Stimulated activated naive CD8-positive, alpha-beta T cell treated with anti-CD3 and anti-CD28 coated beads, Interleukin-15, Interleukin-2, amounts not matched to agents 100 ng/mL and 50 ng/mL, for 24 hours (primary cell): ENCODE measurements around the gene ZC3H13.
A peak's percentile ranks its signal among the peaks of the same experiment; 100 is the strongest.

Source experiments
- H3K27ac Mint-ChIP-seq: one replicate; pipeline ENCODE4 v1.8.0; 2021; ENCODE audit warnings: mild to moderate bottlenecking, mixed read lengths
- H3K27me3 Mint-ChIP-seq: one replicate; pipeline ENCODE4 v1.8.0; 2021; ENCODE audit warnings: mixed read lengths
- H3K36me3 Mint-ChIP-seq: one replicate; pipeline ENCODE4 v1.8.0; 2021; ENCODE audit warnings: low read depth, mixed read lengths
- H3K4me1 Mint-ChIP-seq: one replicate; pipeline ENCODE4 v1.8.0; 2021; ENCODE audit warnings: low read depth, mixed read lengths
- H3K4me3 Mint-ChIP-seq: one replicate; pipeline ENCODE4 v1.8.0; 2021; ENCODE audit warnings: mild to moderate bottlenecking, mixed read lengths
- H3K9me3 Mint-ChIP-seq: one replicate; pipeline ENCODE4 v1.8.0; 2021; ENCODE audit warnings: mixed read lengths

ZC3H13 gene

GRCh38 chr13:45951166-45951565 lies 101.4 kb downstream of the ZC3H13 start:
- H3K4me3 Mint-ChIP-seq = no peak overlapping the region
- peak overlapping the region; percentile 24 for H3K27ac Mint-ChIP-seq
- peaks cover 17% of the 10 kb centered on the region for H3K36me3 Mint-ChIP-seq
- H3K27me3 Mint-ChIP-seq = no peaks in the 10 kb centered on the region
- H3K9me3 Mint-ChIP-seq = no peaks in the 10 kb centered on the region
- peaks cover 9% of the 10 kb centered on the region for H3K4me1 Mint-ChIP-seq

GRCh38 chr13:45950386-45951000 lies 102.1 kb downstream of the ZC3H13 start:
- no peak overlapping the region for H3K4me3 Mint-ChIP-seq
- H3K27me3 Mint-ChIP-seq = no peaks in the 10 kb centered on the region
- no peak overlapping the region for H3K27ac Mint-ChIP-seq
- peaks cover 10% of the 10 kb centered on the region for H3K36me3 Mint-ChIP-seq
- no peaks in the 10 kb centered on the region for H3K9me3 Mint-ChIP-seq
- H3K4me1 Mint-ChIP-seq = peaks cover 9% of the 10 kb centered on the region

- Mint-ChIP-seq H3K4me3 (no peak overlapping the region), H3K4me1 (peaks cover 9% of the 10 kb centered on the region), H3K27ac (no peak overlapping the region), H3K9me3 (no peaks in the 10 kb centered on the region), H3K27me3 (no peaks in the 10 kb centered on the region), H3K36me3 (no peaks in the 10 kb centered on the region)
Measured at GRCh38 chr13:45949161-45949560, 103.4 kb downstream of the ZC3H13 start.

- Mint-ChIP-seq H3K4me3 (no peak overlapping the region), H3K27ac (no peak overlapping the region)
Measured at GRCh38 chr13:45943965-45944364, 108.6 kb downstream of the ZC3H13 start.

GRCh38 chr13:45943120-45943519 lies 109.4 kb downstream of the ZC3H13 start:
- H3K27ac Mint-ChIP-seq = no peak overlapping the region
- no peak overlapping the region for H3K4me3 Mint-ChIP-seq
- H3K9me3 Mint-ChIP-seq = no peaks in the 10 kb centered on the region
- H3K4me1 Mint-ChIP-seq = peaks cover 9% of the 10 kb centered on the region
- H3K27me3 Mint-ChIP-seq = no peaks in the 10 kb centered on the region
- no peaks in the 10 kb centered on the region for H3K36me3 Mint-ChIP-seq

More at GRCh38 chr13:45943965-45944364, 108.6 kb downstream of the ZC3H13 start:
- no peaks in the 10 kb centered on the region for H3K27me3 Mint-ChIP-seq
- no peaks in the 10 kb centered on the region for H3K36me3 Mint-ChIP-seq
- no peaks in the 10 kb centered on the region for H3K9me3 Mint-ChIP-seq
- peaks cover 9% of the 10 kb centered on the region for H3K4me1 Mint-ChIP-seq

- H3K27me3 Mint-ChIP-seq = no peaks in the 10 kb centered on the region
- H3K27ac Mint-ChIP-seq = no peak overlapping the region
- H3K9me3 Mint-ChIP-seq = no peaks in the 10 kb centered on the region
- no peaks in the 10 kb centered on the region for H3K36me3 Mint-ChIP-seq
- no peak overlapping the region for H3K4me3 Mint-ChIP-seq
- no peaks in the 10 kb centered on the region for H3K4me1 Mint-ChIP-seq
Measured at GRCh38 chr13:45941261-45941660, 111.3 kb downstream of the ZC3H13 start.

GRCh38 chr13:45940061-45940460 lies 112.5 kb downstream of the ZC3H13 start:
- no peak overlapping the region for H3K4me3 Mint-ChIP-seq
- H3K27ac Mint-ChIP-seq = no peak overlapping the region
- H3K27me3 Mint-ChIP-seq = peaks cover 2% of the 10 kb centered on the region
- H3K9me3 Mint-ChIP-seq = no peaks in the 10 kb centered on the region
- H3K4me1 Mint-ChIP-seq = no peaks in the 10 kb centered on the region
- H3K36me3 Mint-ChIP-seq = no peaks in the 10 kb centered on the region

GRCh38 chr13:45936621-45937020 lies 115.9 kb downstream of the ZC3H13 start:
- Mint-ChIP-seq H3K36me3 (no peaks in the 10 kb centered on the region), H3K27me3 (peaks cover 13% of the 10 kb centered on the region), H3K9me3 (no peaks in the 10 kb centered on the region), H3K4me1 (no peaks in the 10 kb centered on the region), H3K27ac (no peak overlapping the region), H3K4me3 (no peak overlapping the region)

GRCh38 chr13:45934283-45934682 lies 118.3 kb downstream of the ZC3H13 start:
- Mint-ChIP-seq H3K36me3 (no peaks in the 10 kb centered on the region), H3K4me3 (no peak overlapping the region), H3K27ac (no peak overlapping the region), H3K4me1 (no peaks in the 10 kb centered on the region), H3K27me3 (peaks cover 13% of the 10 kb centered on the region), H3K9me3 (no peaks in the 10 kb centered on the region)

GRCh38 chr13:45933203-45933908 lies 119.2 kb downstream of the ZC3H13 start:
- Mint-ChIP-seq H3K4me3 (no peak overlapping the region), H3K9me3 (no peaks in the 10 kb centered on the region), H3K4me1 (no peaks in the 10 kb centered on the region), H3K27me3 (peaks cover 13% of the 10 kb centered on the region), H3K36me3 (no peaks in the 10 kb centered on the region), H3K27ac (no peak overlapping the region)

GRCh38 chr13:45932676-45933075 lies 119.9 kb downstream of the ZC3H13 start:
- Mint-ChIP-seq H3K9me3 (no peaks in the 10 kb centered on the region), H3K4me3 (no peak overlapping the region), H3K36me3 (no peaks in the 10 kb centered on the region), H3K27ac (no peak overlapping the region), H3K4me1 (no peaks in the 10 kb centered on the region), H3K27me3 (peaks cover 13% of the 10 kb centered on the region)

- H3K4me3 Mint-ChIP-seq = no peak overlapping the region
- no peaks in the 10 kb centered on the region for H3K4me1 Mint-ChIP-seq
- peaks cover 13% of the 10 kb centered on the region for H3K27me3 Mint-ChIP-seq
- H3K27ac Mint-ChIP-seq = no peak overlapping the region
- H3K36me3 Mint-ChIP-seq = no peaks in the 10 kb centered on the region
- no peaks in the 10 kb centered on the region for H3K9me3 Mint-ChIP-seq
Measured at GRCh38 chr13:45932172-45932571, 120.4 kb downstream of the ZC3H13 start.

GRCh38 chr13:45931211-45931610 lies 121.3 kb downstream of the ZC3H13 start:
- no peaks in the 10 kb centered on the region for H3K4me1 Mint-ChIP-seq
- H3K9me3 Mint-ChIP-seq = no peaks in the 10 kb centered on the region
- H3K27me3 Mint-ChIP-seq = peaks cover 13% of the 10 kb centered on the region
- no peaks in the 10 kb centered on the region for H3K36me3 Mint-ChIP-seq
- no peak overlapping the region for H3K27ac Mint-ChIP-seq
- no peak overlapping the region for H3K4me3 Mint-ChIP-seq

- no peaks in the 10 kb centered on the region for H3K4me1 Mint-ChIP-seq
- H3K27ac Mint-ChIP-seq = no peak overlapping the region
- no peaks in the 10 kb centered on the region for H3K9me3 Mint-ChIP-seq
- H3K27me3 Mint-ChIP-seq = peaks cover 12% of the 10 kb centered on the region
- no peaks in the 10 kb centered on the region for H3K36me3 Mint-ChIP-seq
- H3K4me3 Mint-ChIP-seq = no peak overlapping the region
Measured at GRCh38 chr13:45930177-45930576, 122.4 kb downstream of the ZC3H13 start.

- H3K27ac Mint-ChIP-seq = no peak overlapping the region
- H3K4me1 Mint-ChIP-seq = no peaks in the 10 kb centered on the region
- peaks cover 6% of the 10 kb centered on the region for H3K27me3 Mint-ChIP-seq
- H3K36me3 Mint-ChIP-seq = no peaks in the 10 kb centered on the region
- H3K9me3 Mint-ChIP-seq = no peaks in the 10 kb centered on the region
- H3K4me3 Mint-ChIP-seq = no peak overlapping the region
Measured at GRCh38 chr13:45928843-45929242, 123.7 kb downstream of the ZC3H13 start.

GRCh38 chr13:45928176-45928575 lies 124.4 kb downstream of the ZC3H13 start:
- Mint-ChIP-seq H3K27me3 (peaks cover 3% of the 10 kb centered on the region), H3K4me1 (no peaks in the 10 kb centered on the region), H3K27ac (no peak overlapping the region), H3K4me3 (no peak overlapping the region), H3K36me3 (no peaks in the 10 kb centered on the region), H3K9me3 (no peaks in the 10 kb centered on the region)
